GM12878 (cell line): ENCODE results near the gene MRPL36. TPM values are rescaled to one million over a fixed set of nuclear protein-coding genes. Genes with fewer than 3 reads are reported as not detected.
A peak's percentile ranks its signal among the peaks of the same experiment; 100 is the strongest.
"Not testable (repeated sequence)": the region's sequence is repeated elsewhere in the genome, so short reads cannot be mapped to it uniquely, and the experiment has no call there.

Experiments
- ATAC-seq: fragments of 200-7000 bp; cut with Tn5 transposase; 3 replicates; pipeline ENCODE4 v1.9.1; 2020; ENCODE audit warnings: mild to moderate bottlenecking, moderate library complexity
- BruUV-seq: library from RNA; stranded (reverse); fragments of 400-500 nt; replicated peaks from 2 replicates; lab custom pipeline; 2021; lab: Mats Ljungman, UMichigan
- CTCF ChIA-PET: fragments of 300-600 bp; sonication (Branson Sonifier 250); formaldehyde crosslinking; extraction: SDS; loops from one replicate; lab custom pipeline; 2021; ENCODE audit warnings: inconsistent platforms; lab: Yijun Ruan, JAX
- POLR2A ChIA-PET: fragments of 350-600 bp; formaldehyde crosslinking; extraction: SDS; loops from one replicate; lab custom pipeline; 2021; ENCODE audit warnings: inconsistent platforms; lab: Charles Lee
- RAD21 ChIA-PET: fragments of 300-600 bp; sonication (Branson Sonifier 250); formaldehyde crosslinking; loops from one replicate; lab custom pipeline; 2023; ENCODE audit warnings: antibody characterized with exemption; ENCODE audit not compliant: unreplicated experiment; lab: Charles Lee
- SMC1A ChIA-PET: fragments of 300-600 bp; sonication (Branson Sonifier 250); formaldehyde crosslinking; loops from one replicate; lab custom pipeline; 2023; ENCODE audit not compliant: unreplicated experiment, uncharacterized antibody; lab: Charles Lee
- DNase-seq: peaks from one replicate; pipeline ENCODE4 v3.0.0-alpha.2; 2011; ENCODE audit warnings: low read depth, low spot score
- FAIRE-seq: peaks from 3 replicates; lab custom pipeline; 2011; peaks lifted over from hg19 to GRCh38; lab: Jason Lieb, UNC
- H2AFZ ChIP-seq: 2 replicates; pipeline ENCODE4 v1.6.0; 2011; ENCODE audit warnings: low read depth, low read length, control low read depth; ENCODE audit not compliant: control insufficient read depth
- H3K27ac ChIP-seq: 2 replicates; pipeline ENCODE4 v1.5.1; 2011; ENCODE audit warnings: control low read depth; ENCODE audit not compliant: control insufficient read depth, insufficient read depth
- H3K27me3 ChIP-seq, 2 experiments: replicated peaks in 1 of 2; 2 replicates each; pipeline versions ENCODE4 v1.6.0 to v1.6.1; 2011; ENCODE audit warnings: low read length in 1 of 2; ENCODE audit not compliant: control insufficient read depth in 2 of 2, insufficient read depth in 2 of 2
- H3K36me3 ChIP-seq, 2 experiments: 2 replicates each; pipeline ENCODE4 v1.5.1; 2011; ENCODE audit warnings: low read length in 1 of 2; ENCODE audit not compliant: control insufficient read depth in 2 of 2, insufficient read depth in 2 of 2
- H3K4me1 ChIP-seq: 2 replicates; pipeline ENCODE4 v1.6.1; 2011; ENCODE audit warnings: mild to moderate bottlenecking, low read length, moderate library complexity, mixed read lengths; ENCODE audit not compliant: control insufficient read depth, insufficient read depth
- H3K4me2 ChIP-seq: 2 replicates; pipeline ENCODE4 v1.6.0; 2011; ENCODE audit warnings: control low read depth; ENCODE audit not compliant: control insufficient read depth, insufficient read depth
- H3K4me3 ChIP-seq: fragments of 200-600 bp; sonication (generic); 2 replicates; pipeline ENCODE4 v1.5.1; 2016
- H3K79me2 ChIP-seq: 2 replicates; pipeline ENCODE4 v1.6.0; 2011; ENCODE audit warnings: low read length; ENCODE audit not compliant: control insufficient read depth, insufficient read depth
- H3K9ac ChIP-seq: 2 replicates; pipeline ENCODE4 v1.8.0; 2011; ENCODE audit warnings: low read length, control low read depth, mixed read lengths; ENCODE audit not compliant: control insufficient read depth, insufficient read depth
- H3K9me3 ChIP-seq: replicated peaks from 3 replicates; pipeline ENCODE4 v1.5.1; 2011; ENCODE audit warnings: mild to moderate bottlenecking, low read length; ENCODE audit not compliant: control insufficient read depth, insufficient read depth
- H4K20me1 ChIP-seq: 2 replicates; pipeline ENCODE4 v1.6.0; 2011; ENCODE audit not compliant: control insufficient read depth, insufficient read depth
- NFYB ChIP-seq: IDR thresholded peaks from 2 replicates; pipeline ENCODE4 v1.6.1; 2011; ENCODE audit warnings: low read depth, mild to moderate bottlenecking, low read length, improper control_type of control experiment, moderate library complexity; ENCODE audit not compliant: insufficient read depth
- POLR2A ChIP-seq: IDR thresholded peaks from 2 replicates; pipeline ENCODE4 v1.6.1; 2011; ENCODE audit warnings: low read depth, mild to moderate bottlenecking, low read length
- ZNF622 ChIP-seq: fragments of 450-650 bp; IDR thresholded peaks from 2 replicates; pipeline ENCODE4 v1.6.1; 2017; ENCODE audit warnings: mild to moderate bottlenecking, inconsistent platforms
- WGBS: methylation state at CpG from one replicate; pipeline ENCODE4 v1.1.6; 2016; ENCODE audit warnings: low lambda C conversion rate; ENCODE audit not compliant: insufficient replicate concordance, insufficient coverage; ENCODE audit errors: missing lambda C conversion rate; 5-methylcytosine and 5-hydroxymethylcytosine counted together
- in situ Hi-C: fragments of 300-500 bp; cut with MboI; formaldehyde crosslinking; loops from 9 replicates; pipeline ENCODE4 v1.14.3; 2018; ENCODE audit warnings: mixed read lengths
- intact Hi-C: fragments of 100-400 bp; cut with micrococcal nuclease; formaldehyde crosslinking; loops from one replicate; pipeline ENCODE4 v1.14.2; 2022; ENCODE audit not compliant: unreplicated experiment
- polyA plus RNA-seq, 11 experiments: library from polyadenylated mRNA; depleted of rRNA in 4 of 11; unstranded in 6 of 11; stranded (reverse) in 5 of 11; fragments of >200 nt; fragmentation: Nextera tagmentation in 4 of 11; fragmentation: Illumina TruSeq in 1 of 11; extraction: Ambion mirVana in 4 of 11; extraction: Trizol in 1 of 11; gene quantifications; 1 replicate in 1 of 11; 2 replicates in 10 of 11; pipeline versions ENCODE4 v1.2.1 to v1.2.3, GENCODE V29; 2011 to 2016; ENCODE audit warnings: inconsistent platforms in 2 of 11, missing spikeins in 2 of 11, low read depth in 1 of 11
- total RNA-seq, 4 experiments: library from RNA; depleted of rRNA in 3 of 4; stranded (reverse); fragments of >200 nt in 3 of 4; fragmentation: Illumina TruSeq in 1 of 4; extraction: Trizol in 1 of 4; gene quantifications; 2 replicates each; pipeline versions ENCODE4 v1.2.1 to v1.2.3, GENCODE V29; 2013 to 2021

The MRPL36 gene
- total and polyA plus RNA-seq, 10 of the 15 experiments (the other 5 are each of a cell fraction or from before 2014, with no cell fraction given) = 89.2 to 559 (median 152) TPM

DNA sequence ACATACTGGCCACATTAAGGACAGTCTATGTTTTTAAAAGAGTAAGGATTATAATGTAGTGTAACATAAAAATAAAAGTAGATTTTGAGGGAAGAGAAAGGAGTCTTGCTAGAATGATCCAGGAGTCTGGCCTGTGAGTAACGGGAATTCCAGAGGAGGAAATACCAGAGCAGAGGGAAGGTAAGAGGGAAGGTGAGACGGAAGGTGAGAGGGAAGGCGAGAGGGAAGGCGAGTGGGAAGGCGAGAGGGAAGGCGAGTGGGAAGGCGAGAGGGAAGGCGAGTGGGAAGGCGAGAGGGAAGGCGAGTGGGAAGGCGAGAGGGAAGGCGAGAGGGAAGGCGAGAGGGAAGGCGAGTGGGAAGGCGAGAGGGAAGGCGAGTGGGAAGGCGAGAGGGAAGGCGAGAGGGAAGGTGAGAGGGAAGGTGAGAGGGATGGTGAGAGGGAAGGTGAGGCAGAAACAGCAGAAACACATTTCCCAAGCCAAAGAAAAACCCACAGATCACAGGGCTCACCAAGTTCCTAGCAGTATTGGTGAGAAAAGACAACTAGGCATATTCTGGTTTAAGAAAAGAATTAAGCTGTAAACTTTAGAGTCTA is 17.0 kb upstream of the MRPL36 start:
- H3K79me2 ChIP-seq, H2AFZ ChIP-seq, H3K27ac ChIP-seq, H3K4me3 ChIP-seq, SMC1A ChIA-PET, H3K4me2 ChIP-seq, H4K20me1 ChIP-seq, DNase-seq, H3K4me1 ChIP-seq, FAIRE-seq, H3K27me3 ChIP-seq, H3K9ac ChIP-seq, in situ Hi-C loops, CTCF ChIA-PET, RAD21 ChIA-PET, intact Hi-C loops, H3K9me3 ChIP-seq, POLR2A ChIA-PET, ATAC-seq, BruUV-seq: not testable (repeated sequence)
- peaks cover 20 to 37% of the 10 kb centered on the region in 2 experiments; a peak in 3 of 4 replicates for H3K36me3 ChIP-seq
- 100% methylated on average over 3 of the region's 18 CpGs for WGBS

DNA sequence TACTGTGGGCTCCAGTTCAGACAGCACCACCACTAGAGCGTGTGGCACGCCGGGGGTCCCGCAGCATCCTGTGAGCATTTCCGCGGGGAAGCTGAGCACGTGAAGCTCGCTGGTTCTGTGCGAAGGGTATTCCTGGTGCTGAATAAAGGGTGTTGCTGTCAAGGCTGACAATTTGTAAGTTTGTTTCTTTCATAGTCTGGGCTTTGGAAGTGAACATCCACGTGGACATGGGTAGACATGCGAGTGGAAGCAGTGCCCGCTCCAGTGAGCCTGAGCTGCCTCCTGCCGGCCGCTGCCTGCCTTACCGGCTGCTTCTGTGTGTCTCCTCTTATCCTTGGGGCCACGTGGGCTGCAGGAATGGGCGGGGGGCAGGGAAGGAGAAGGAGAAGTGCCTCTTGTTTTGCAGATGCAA is 16.2 kb upstream of the MRPL36 start:
- ChIA-PET RAD21 (no interaction called here), SMC1A (no interaction called here), CTCF (no interaction called here), POLR2A (no interaction called here)
- Histone ChIP-seq H3K36me3 (peaks cover 20 to 33% of the 10 kb centered on the region in 2 experiments; a peak in 3 of 4 replicates), H3K79me2 (no peaks in the 10 kb centered on the region), H3K4me2 (no peak overlapping the region), H3K9me3 (no peaks in the 10 kb centered on the region; the same call in 2 of the 3 replicates), H2AFZ (no peak overlapping the region), H3K27me3 (no peaks in the 10 kb centered on the region), H4K20me1 (no peaks in the 10 kb centered on the region), H3K9ac (no peak overlapping the region), H3K4me3 (no peak overlapping the region), H3K4me1 (no peaks in the 10 kb centered on the region; the same call in 1 of the 2 replicates), H3K27ac (no peak overlapping the region)
- in situ Hi-C loops (no loop called here), intact Hi-C loops (no loop called here)
- no peak for FAIRE-seq
- over 99% methylated on average over 17 of the region's 17 CpGs for WGBS
- no peak for DNase-seq
- BruUV-seq = no TSS peak
- ATAC-seq = no peak
- TF ChIP-seq ZNF622 (no peak), NFYB (no peak), POLR2A (0 out of 2 replicates have a peak, but pooled peaks have one; percentile 15)
